H1 (cell line): ENCODE measurements around the gene DUS1L. TPM values are rescaled to one million over a fixed set of nuclear protein-coding genes. Genes with fewer than 3 reads are reported as not detected.

ENCODE experiments used
- CTCF ChIA-PET: fragments of 300-600 bp; sonication (Branson Sonifier 250); formaldehyde crosslinking; loops from one replicate; lab custom pipeline; 2021; ENCODE audit not compliant: partially characterized antibody; lab: Charles Lee
- POLR2A ChIA-PET: fragments of 300-600 bp; sonication (Branson Sonifier 250); formaldehyde crosslinking; loops from one replicate; lab custom pipeline; 2021; ENCODE audit warnings: inconsistent platforms; ENCODE audit not compliant: partially characterized antibody; lab: Charles Lee
- DNase-seq, 2 experiments: peaks; one replicate each; pipeline versions ENCODE4 v3.0.0 to v3.0.0-alpha.2; 2010 to 2022; ENCODE audit warnings: low spot score in 2 of 2, low read depth in 1 of 2, mixed read lengths in 1 of 2
- FAIRE-seq: peaks from 2 replicates; lab custom pipeline; 2011; peaks lifted over from hg19 to GRCh38; lab: Jason Lieb, UNC
- H2AFZ ChIP-seq: 2 replicates; pipeline ENCODE4 v1.8.1; 2012; ENCODE audit warnings: low read length, inconsistent platforms
- H2AK5ac ChIP-seq: 2 replicates; pipeline ENCODE4 v1.6.1; 2013; ENCODE audit warnings: low read depth, low read length
- H2BK120ac ChIP-seq: replicated peaks from 2 replicates; pipeline ENCODE3; 2013; ENCODE audit warnings: low read depth, low read length, inconsistent platforms
- H2BK12ac ChIP-seq: 2 replicates; pipeline ENCODE4 v1.6.1; 2013; ENCODE audit warnings: low read depth, low read length
- H2BK15ac ChIP-seq: 2 replicates; pipeline ENCODE4 v1.6.1; 2013; ENCODE audit warnings: low read length
- H2BK20ac ChIP-seq: 2 replicates; pipeline ENCODE4 v1.6.1; 2013; ENCODE audit warnings: low read length
- H2BK5ac ChIP-seq: 2 replicates; pipeline ENCODE4 v1.6.1; 2013; ENCODE audit warnings: low read depth, low read length
- H3K14ac ChIP-seq: 2 replicates; pipeline ENCODE4 v1.6.1; 2013; ENCODE audit warnings: inconsistent platforms; ENCODE audit not compliant: insufficient read length
- H3K18ac ChIP-seq: 2 replicates; pipeline ENCODE4 v1.6.1; 2013; ENCODE audit warnings: low read length; ENCODE audit errors: extremely low read depth
- H3K23ac ChIP-seq: 2 replicates; pipeline ENCODE4 v1.6.1; 2013; ENCODE audit warnings: inconsistent platforms; ENCODE audit not compliant: insufficient read length
- H3K23me2 ChIP-seq: 2 replicates; pipeline ENCODE4 v1.6.1; 2013; ENCODE audit warnings: low read depth, low read length
- H3K27ac ChIP-seq: 2 replicates; pipeline ENCODE4 v1.6.1; 2011; ENCODE audit warnings: low read depth, low read length, inconsistent platforms
- H3K27me3 ChIP-seq, 4 experiments: replicated peaks in 1 of 4; 1 replicate in 1 of 4; 2 replicates in 3 of 4; pipeline versions ENCODE4 v1.6.1 to v1.8.1; 2011 to 2013; ENCODE audit warnings: low read length in 3 of 4, mild to moderate bottlenecking in 3 of 4, inconsistent platforms in 2 of 4, mixed read lengths in 2 of 4, moderate library complexity in 1 of 4; ENCODE audit not compliant: control insufficient read depth in 3 of 4, insufficient read depth in 3 of 4; ENCODE audit errors: extremely low read depth in 1 of 4
- H3K36me3 ChIP-seq, 4 experiments: 2 replicates each; pipeline versions ENCODE4 v1.6.1 to v1.8.1; 2011 to 2013; ENCODE audit warnings: mild to moderate bottlenecking in 4 of 4, low read length in 3 of 4, moderate library complexity in 2 of 4, control low read depth in 1 of 4, inconsistent platforms in 1 of 4; ENCODE audit not compliant: insufficient read depth in 4 of 4, control insufficient read depth in 2 of 4
- H3K4ac ChIP-seq: replicated peaks from 2 replicates; pipeline ENCODE3; 2013; ENCODE audit warnings: low read length, low read depth, mixed read lengths, inconsistent platforms; ENCODE audit not compliant: insufficient read length
- H3K4me1 ChIP-seq, 4 experiments: replicated peaks in 1 of 4; 1 replicate in 1 of 4; 2 replicates in 3 of 4; pipeline versions ENCODE4 v1.6.1 to v1.8.1; 2011 to 2013; ENCODE audit warnings: low read length in 3 of 4, inconsistent platforms in 2 of 4, mixed read lengths in 1 of 4; ENCODE audit not compliant: insufficient read depth in 4 of 4, control insufficient read depth in 3 of 4
- H3K4me2 ChIP-seq, 2 experiments: 2 replicates each; pipeline versions ENCODE4 v1.6.1 to v1.8.1; 2011 to 2013; ENCODE audit warnings: low read depth in 2 of 2, low read length in 2 of 2, control low read depth in 1 of 2, inconsistent platforms in 1 of 2, mild to moderate bottlenecking in 1 of 2; ENCODE audit not compliant: insufficient read depth in 1 of 2
- H3K4me3 ChIP-seq, 4 experiments: fragments of 200-600, 300-600 bp in 1 of 4; sonication (generic), shearing (Covaris generic), sonication (Bioruptor Twin) in 1 of 4; 2 replicates each; pipeline versions ENCODE4 v1.5.1 to v1.8.1; 2011 to 2016; ENCODE audit warnings: low read length in 4 of 4, low read depth in 3 of 4, control low read depth in 2 of 4, inconsistent platforms in 2 of 4, mild to moderate bottlenecking in 2 of 4, mixed read lengths in 1 of 4, moderate library complexity in 1 of 4; ENCODE audit not compliant: insufficient read depth in 2 of 4; ENCODE audit errors: extremely low read depth in 1 of 4
- H3K56ac ChIP-seq: replicated peaks from 2 replicates; pipeline ENCODE3; 2013; ENCODE audit warnings: low read depth, mild to moderate bottlenecking, mixed read lengths, low read length, inconsistent platforms; ENCODE audit not compliant: insufficient read length
- H3K79me1 ChIP-seq: 2 replicates; pipeline ENCODE4 v1.6.1; 2013; ENCODE audit warnings: low read depth, low read length, control low read depth
- H3K79me2 ChIP-seq, 2 experiments: 2 replicates each; pipeline versions ENCODE4 v1.6.1 to v1.8.1; 2012 to 2013; ENCODE audit warnings: low read length in 2 of 2, mild to moderate bottlenecking in 2 of 2, inconsistent platforms in 1 of 2; ENCODE audit not compliant: insufficient read depth in 2 of 2, control insufficient read depth in 1 of 2
- H3K9ac ChIP-seq, 4 experiments: replicated peaks in 1 of 4; 1 replicate in 1 of 4; 2 replicates in 3 of 4; pipeline versions ENCODE4 v1.6.1 to v1.8.1; 2011 to 2013; ENCODE audit warnings: low read depth in 3 of 4, low read length in 3 of 4, control low read depth in 2 of 4, mild to moderate bottlenecking in 2 of 4, moderate library complexity in 2 of 4, inconsistent platforms in 1 of 4; ENCODE audit errors: extremely low read depth in 1 of 4
- H3K9me3 ChIP-seq, 2 experiments: 2 replicates each; pipeline versions ENCODE4 v1.6.1 to v1.8.1; 2012 to 2013; ENCODE audit warnings: mild to moderate bottlenecking in 2 of 2, moderate library complexity in 2 of 2, control low read depth in 1 of 2, inconsistent platforms in 1 of 2, low read depth in 1 of 2, low read length in 1 of 2, mixed read lengths in 1 of 2; ENCODE audit not compliant: insufficient read depth in 2 of 2
- H4K20me1 ChIP-seq, 2 experiments: replicated peaks in 1 of 2; 2 replicates each; pipeline versions ENCODE3 to v1.8.1; 2011 to 2013; ENCODE audit warnings: inconsistent platforms in 2 of 2, low read length in 2 of 2, mild to moderate bottlenecking in 1 of 2; ENCODE audit not compliant: insufficient read depth in 2 of 2, control insufficient read depth in 1 of 2
- H4K5ac ChIP-seq: 2 replicates; pipeline ENCODE4 v1.6.1; 2013; ENCODE audit warnings: low read length, low read depth, mixed read lengths, inconsistent platforms; ENCODE audit not compliant: insufficient read length
- H4K8ac ChIP-seq: 2 replicates; pipeline ENCODE4 v1.8.0; 2013; ENCODE audit warnings: mild to moderate bottlenecking, moderate library complexity, low read length, inconsistent platforms; ENCODE audit not compliant: insufficient read depth; ENCODE audit errors: extremely low read depth
- H4K91ac ChIP-seq: replicated peaks from 2 replicates; pipeline ENCODE3; 2013; ENCODE audit warnings: low read length, mixed read lengths, inconsistent platforms; ENCODE audit not compliant: insufficient read length
- CTBP2 ChIP-seq: IDR thresholded peaks from 2 replicates; pipeline ENCODE4 v1.7.0; 2011; ENCODE audit warnings: borderline replicate concordance, mild to moderate bottlenecking, moderate library complexity, mixed read lengths, low read length; ENCODE audit not compliant: insufficient read depth, insufficient read length
- JUND ChIP-seq: IDR thresholded peaks from 2 replicates; pipeline ENCODE4 v1.6.1; 2011; ENCODE audit warnings: mild to moderate bottlenecking, improper control_type of control experiment, low read length
- NRF1 ChIP-seq: IDR thresholded peaks from 2 replicates; pipeline ENCODE4 v1.6.1; 2011; ENCODE audit warnings: mild to moderate bottlenecking, low read depth, low read length, improper control_type of control experiment
- TAF1 ChIP-seq: IDR thresholded peaks from 2 replicates; pipeline ENCODE4 v1.6.1; 2011; ENCODE audit warnings: mild to moderate bottlenecking, low read depth, low read length
- TAF7 ChIP-seq: optimal IDR thresholded peaks from 2 replicates; pipeline ENCODE3; 2011; ENCODE audit warnings: low read depth, mild to moderate bottlenecking, inconsistent platforms, low read length, moderate library complexity, borderline replicate concordance
- WGBS, 2 experiments: shearing (Covaris generic) in 1 of 2; methylation state at CpG; one replicate each; pipeline versions ENCODE4 v1.1.6 to v1.1.7; 2013 to 2015; ENCODE audit warnings: low lambda C conversion rate in 2 of 2, mixed read lengths in 2 of 2, inconsistent platforms in 1 of 2, low coverage in 1 of 2, missing lambda C conversion rate in 1 of 2; ENCODE audit not compliant: insufficient replicate concordance in 2 of 2, insufficient coverage in 1 of 2, insufficient read length in 1 of 2; ENCODE audit errors: extremely low coverage in 1 of 2, missing lambda C conversion rate in 1 of 2; 5-methylcytosine and 5-hydroxymethylcytosine counted together
- polyA plus RNA-seq, 7 experiments: library from polyadenylated mRNA; depleted of rRNA in 3 of 7; stranded (reverse) in 5 of 7; unstranded in 2 of 7; fragments of >200 nt in 5 of 7; fragments of 200-250 nt in 2 of 7; gene quantifications; 1 replicate in 5 of 7; 2 replicates in 1 of 7; 4 replicates in 1 of 7; pipeline versions ENCODE4 v1.2.1 to v1.2.3, GENCODE V29; 2011 to 2013; ENCODE audit warnings: missing spikeins in 2 of 7, mixed read lengths in 2 of 7
- total RNA-seq: library from RNA; stranded (reverse); fragmentation: NEBNext Ultra II Directional; extraction: Animal tissue kit (Norgen Biotek cat#: 25700); gene quantifications from 2 replicates; pipeline ENCODE4 v1.2.1, GENCODE V29; 2021

Gene DUS1L
- total and polyA plus RNA-seq, 2 of the 8 experiments (the other 6 are each of a cell fraction or from before 2014, with no cell fraction given) = 34.5 to 69.1 TPM

- Histone ChIP-seq H3K4me1 (peaks cover 0 to 14% (median 8%) of the 10 kb centered on the region in 4 experiments; a peak in 5 of 7 replicates), H3K14ac (no peak overlapping the region), H4K20me1 (peaks cover 1 to 18% of the 10 kb centered on the region in 2 experiments), H3K4me2 (no peak overlapping the region), H2AK5ac (no peak overlapping the region), H4K8ac (no peak overlapping the region; the same call in 1 of the 2 replicates), H3K79me1 (peaks cover 4% of the 10 kb centered on the region; the same call in 1 of the 2 replicates), H3K27ac (no peak overlapping the region), H3K79me2 (peaks cover 0 to 12% of the 10 kb centered on the region in 2 experiments; a peak in 1 of 4 replicates), H2BK5ac (no peak overlapping the region), H2BK120ac (no peak overlapping the region), H3K56ac (no peak overlapping the region), H2BK15ac (no peak overlapping the region), H4K5ac (no peak overlapping the region), H3K18ac (no peak overlapping the region), H3K23me2 (peaks cover 12% of the 10 kb centered on the region), H3K4ac (no peak overlapping the region), H3K9me3 (no peaks in the 10 kb centered on the region), H4K91ac (no peak overlapping the region), H2BK20ac (no peak overlapping the region), H3K27me3 (no peaks in the 10 kb centered on the region), H3K4me3 (no peak overlapping the region), H3K23ac (no peak overlapping the region), H3K36me3 (no peaks in the 10 kb centered on the region; a peak in 1 of 8 replicates), H3K9ac (no peak overlapping the region; a peak in 1 of 7 replicates), H2AFZ (no peak overlapping the region), H2BK12ac (no peak overlapping the region)
- POLR2A ChIA-PET = interaction anchor here (0.6 to 1.5 kb wide), 2 partner anchors 71 to 154 kb away, joined by 3 to 4 read pairs; no protein-coding TSS in a partner anchor
- DNase-seq (no peak), FAIRE-seq (no peak)
- CTCF ChIA-PET = interaction anchor here (1.1 to 1.4 kb wide), 3 partner anchors 27 to 128 kb away, joined by 3 to 4 read pairs (median 3); partner anchors contain the start of genes GPS1 and RFNG
- 91% methylated on average over 25 of the region's 25 CpGs; no CpG with 5 or more reads in 1 of the 2 experiments for WGBS, 2 experiments
- TF ChIP-seq CTBP2 (no peak), JUND (no peak), NRF1 (no peak), TAF1 (no peak), TAF7 (no peak)
These were observed 40.0 kb downstream of the DUS1L start for GRCh38 chr17:82025401-82026107.
